ENCODE results near the gene NFKBIZ.

Gene NFKBIZ

GRCh38 chr3:101848754-101849713 lies at the start of gene NFKBIZ:
Gene NFKBIZ (plus strand): TSS chr3:101849514. CDS start chr3:101849629, 115 bp downstream.
- DNase-seq: peak; percentile 57

DNA sequence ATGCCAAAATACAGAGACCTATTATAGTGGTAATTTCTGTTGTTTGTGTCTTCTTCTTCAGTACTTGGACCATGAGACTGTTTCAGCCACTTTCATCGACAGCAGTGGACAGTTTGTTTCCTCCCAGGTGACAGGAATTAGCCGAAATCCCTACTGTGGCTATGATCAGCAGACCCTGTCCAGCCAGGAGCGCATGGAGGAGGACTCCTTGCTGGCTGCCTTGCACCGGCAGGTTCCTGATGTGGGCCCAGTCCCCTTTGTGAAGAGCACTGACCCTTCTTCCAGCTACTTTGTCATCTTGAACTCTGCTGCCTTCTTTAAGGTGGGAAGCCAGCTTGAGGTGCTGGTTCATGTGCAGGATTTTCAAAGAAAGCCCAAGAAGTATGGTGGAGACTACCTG lies 48.1 kb upstream of the NFKBIZ start:
- no peak for DNase-seq

DNA sequence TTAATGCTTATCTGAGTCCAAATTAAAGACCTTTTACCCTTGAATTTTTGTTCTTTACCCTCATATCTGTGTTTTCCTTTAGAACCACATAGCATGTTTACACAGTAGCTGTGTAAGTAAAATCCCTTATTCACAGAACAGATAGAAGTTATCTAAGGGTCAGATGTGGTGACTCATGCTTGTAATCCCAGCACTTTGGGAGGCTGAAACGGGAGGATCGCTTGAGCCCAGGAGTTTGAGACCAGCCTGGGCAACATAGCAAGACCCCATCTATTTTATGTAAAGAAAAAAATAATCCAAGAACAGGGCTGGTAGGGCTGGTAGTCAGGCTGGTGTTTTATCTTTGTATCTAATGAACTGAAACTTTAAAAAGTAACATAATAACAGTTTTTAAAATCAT lies 47.1 kb upstream of the NFKBIZ start:
- DNase-seq: no peak

GRCh38 chr3:101803173-101803782 lies 46.0 kb upstream of the NFKBIZ start:
- peak; percentile 43 for DNase-seq

- no peak for DNase-seq
Observed at GRCh38 chr3:101803939-101804338, 45.4 kb upstream of the NFKBIZ start.

DNA sequence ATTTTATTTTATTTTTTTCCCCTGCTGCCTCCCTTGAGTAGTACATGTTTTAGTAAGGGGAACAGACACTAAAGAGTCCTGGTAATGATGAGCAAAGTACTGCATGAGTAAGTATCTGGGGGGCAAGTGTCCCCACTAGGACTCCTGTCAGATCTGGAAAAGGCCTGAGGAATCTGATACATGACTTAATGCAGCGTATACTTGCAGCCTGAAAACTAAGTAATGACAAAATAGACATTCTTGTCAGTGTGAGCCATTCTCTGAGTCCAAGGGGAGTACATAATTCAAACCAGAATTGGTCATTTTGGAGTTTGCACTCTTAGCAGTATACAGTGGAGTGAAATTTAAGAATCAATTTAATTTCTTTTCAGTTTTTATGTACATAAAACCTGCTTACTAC lies 42.8 kb upstream of the NFKBIZ start:
- DNase-seq: no peak

DNA sequence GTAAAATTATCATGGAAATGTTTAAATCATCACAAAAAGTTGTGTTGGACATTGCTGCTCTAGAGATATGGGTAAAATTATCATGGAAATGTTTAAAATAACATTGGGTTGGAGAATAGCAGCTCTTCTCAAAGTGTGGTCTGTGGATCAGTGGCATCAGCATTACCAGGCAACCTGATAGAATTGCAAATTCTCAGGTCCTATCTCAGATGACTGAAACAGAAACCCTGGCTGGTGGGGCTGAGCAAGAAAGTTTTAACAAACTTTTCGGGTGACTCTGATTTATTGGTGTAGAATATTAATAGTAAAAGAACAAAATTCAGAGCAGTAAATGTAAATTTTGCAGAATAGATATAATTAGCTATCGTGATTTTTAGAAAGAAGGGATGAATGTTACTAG lies 41.4 kb upstream of the NFKBIZ start:
- DNase-seq: no peak

GRCh38 chr3:101809178-101810021 lies 39.9 kb upstream of the NFKBIZ start:
- DNase-seq: no peak

DNA sequence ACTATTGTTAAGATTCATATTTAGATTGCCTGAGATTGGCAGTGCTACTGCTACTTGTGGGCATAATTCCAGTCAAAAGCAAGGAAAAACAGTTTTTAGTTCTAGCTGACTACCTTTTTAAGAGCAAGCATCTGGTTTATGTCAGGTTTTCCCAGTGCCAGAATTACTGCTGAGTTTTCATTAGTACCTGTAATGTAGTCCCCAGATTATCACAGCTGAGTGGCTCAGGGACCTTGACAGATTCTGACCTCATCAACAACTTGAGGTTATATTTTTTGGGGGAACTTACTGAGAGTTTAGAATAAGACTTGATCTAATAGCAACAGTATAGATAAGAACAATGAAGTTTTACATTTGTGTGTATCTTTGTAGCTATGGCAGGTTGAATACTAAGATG lies 39.3 kb upstream of the NFKBIZ start:
- no peak for DNase-seq

- DNase-seq: no peak
Observed at GRCh38 chr3:101811875-101812274, 37.4 kb upstream of the NFKBIZ start.

- no peak for DNase-seq
Observed at GRCh38 chr3:101812895-101813294, 36.4 kb upstream of the NFKBIZ start.

- no peak for DNase-seq
Observed at GRCh38 chr3:101813817-101814440, 35.4 kb upstream of the NFKBIZ start.

- no peak for DNase-seq
Observed at GRCh38 chr3:101814835-101815234, 34.5 kb upstream of the NFKBIZ start.

DNA sequence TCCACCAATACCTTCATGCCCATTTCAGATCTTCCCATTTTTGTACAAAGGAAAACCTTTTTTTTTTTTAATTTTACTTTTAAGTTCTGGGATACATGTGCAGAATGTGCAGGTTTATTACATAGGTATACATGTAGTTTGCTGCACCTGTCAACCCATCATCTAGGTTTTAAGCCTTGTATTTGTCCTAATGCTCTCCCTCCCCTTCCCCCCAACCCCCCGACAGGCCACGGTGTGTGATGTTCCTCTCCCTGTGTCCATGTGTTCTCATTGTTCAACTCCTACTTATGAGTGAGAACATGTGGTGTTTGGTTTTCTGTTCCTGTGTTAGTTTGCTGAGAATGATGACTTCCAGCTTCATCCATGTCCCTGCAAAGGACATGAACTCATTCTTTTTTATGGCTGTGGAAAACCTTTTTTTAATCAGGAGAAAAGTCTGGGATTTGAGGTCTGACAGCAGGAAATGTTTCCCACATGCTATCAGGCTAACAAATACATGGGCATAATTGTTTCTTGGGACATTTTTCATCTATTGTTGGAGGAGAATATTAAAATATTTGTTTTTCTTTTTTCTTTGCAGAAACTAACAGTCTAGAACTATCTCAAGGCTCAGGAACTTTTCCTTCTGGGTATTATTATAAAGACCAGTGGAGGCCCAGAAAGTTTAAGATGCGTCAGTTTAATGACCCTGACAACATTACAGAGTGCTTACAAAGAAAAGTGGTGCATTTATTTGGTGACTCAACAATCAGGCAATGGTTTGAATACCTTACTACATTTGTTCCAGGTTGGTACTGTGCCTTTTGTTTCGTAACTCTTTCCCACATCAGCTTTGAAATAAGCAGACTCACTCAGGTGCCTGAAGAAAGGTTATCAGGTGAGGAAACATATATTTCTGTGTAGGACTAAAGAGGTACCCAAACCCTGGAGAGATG lies 32.8 kb upstream of the NFKBIZ start:
- DNase-seq: no peak

- no peak for DNase-seq
Observed at GRCh38 chr3:101817992-101818391, 31.3 kb upstream of the NFKBIZ start.

DNA sequence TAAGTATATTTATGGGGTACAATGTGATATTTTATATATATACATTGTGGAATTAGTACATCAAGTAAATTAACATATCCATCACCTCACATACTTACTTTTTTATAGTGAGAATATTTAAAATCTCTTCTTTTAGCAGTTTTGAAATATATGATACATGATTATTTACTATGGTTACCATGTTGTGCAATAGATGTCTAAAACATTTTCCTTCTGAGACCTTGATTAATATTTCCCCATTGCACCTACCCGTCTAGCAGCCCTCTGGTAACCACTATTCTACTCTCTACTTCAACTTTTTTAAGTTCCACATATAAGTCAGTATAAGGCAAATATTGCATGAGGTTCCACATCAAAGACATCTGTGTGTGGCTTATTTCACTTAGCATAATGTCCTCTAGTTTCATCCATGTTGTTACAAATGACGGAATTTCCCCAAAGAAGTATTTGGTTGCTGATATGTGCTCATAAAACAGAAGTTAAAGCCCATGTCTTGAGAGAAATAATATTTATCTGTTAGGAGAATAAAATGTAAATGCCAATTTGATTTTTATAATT lies 29.6 kb upstream of the NFKBIZ start:
- no peak for DNase-seq

DNA sequence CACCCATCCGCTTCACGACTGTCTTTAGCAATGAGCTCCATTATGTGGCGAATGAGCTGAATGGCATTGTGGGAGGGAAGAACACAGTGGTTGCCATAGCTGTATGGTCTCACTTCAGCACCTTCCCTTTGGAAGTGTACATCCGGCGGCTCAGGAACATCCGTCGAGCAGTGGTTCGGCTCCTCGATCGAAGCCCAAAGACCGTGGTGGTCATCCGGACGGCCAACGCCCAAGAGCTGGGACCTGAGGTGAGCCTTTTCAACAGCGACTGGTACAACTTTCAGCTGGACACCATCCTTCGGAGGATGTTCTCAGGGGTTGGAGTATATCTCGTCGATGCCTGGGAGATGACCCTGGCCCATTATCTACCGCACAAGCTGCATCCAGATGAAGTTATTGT lies 27.8 kb upstream of the NFKBIZ start:
- DNase-seq: no peak

DNA sequence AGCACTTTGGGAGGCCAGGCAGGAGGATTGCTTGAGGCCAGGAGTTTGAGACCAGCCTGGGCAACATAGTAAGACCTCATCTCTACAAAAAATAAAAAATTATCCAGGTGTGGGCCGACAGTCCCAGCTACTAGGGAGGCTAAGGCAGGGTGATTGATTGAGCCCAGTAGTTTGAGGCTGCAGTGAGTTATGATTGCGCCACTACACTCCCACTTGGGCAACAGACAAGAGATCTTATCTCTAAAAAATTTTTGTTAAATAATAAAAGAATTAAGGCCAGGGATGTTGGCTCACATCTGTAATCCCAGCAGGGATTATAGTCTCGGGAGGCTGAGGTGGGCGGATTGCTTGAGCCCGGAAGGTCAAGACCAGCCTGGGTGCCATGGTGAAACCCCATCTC lies 25.8 kb upstream of the NFKBIZ start:
- no peak for DNase-seq

- DNase-seq: no peak
Observed at GRCh38 chr3:101824702-101825101, 24.6 kb upstream of the NFKBIZ start.

GRCh38 chr3:101825904-101826445 lies 23.3 kb upstream of the NFKBIZ start:
- DNase-seq: no peak

Measured in SHP77 treated with DMSO at 0.1 percent for 48 hours (cell line).